Thyroid gland (tissue), 4 donors: Measurements from ENCODE around the gene FRMD8. TPM values are rescaled to one million over a fixed set of nuclear protein-coding genes. Genes with fewer than 3 reads are reported as not detected.
A peak's percentile ranks its signal among the peaks of the same experiment; 100 is the strongest.

Source experiments
- DNase-seq, 2 donors: peaks; one replicate each; pipeline ENCODE4 v3.0.0-alpha.2; 2019
- H3K27ac ChIP-seq, 3 donors: fragments of 200-600 bp; sonication (generic); 1 replicate in 2 of 3; 2 replicates in 1 of 3; pipeline ENCODE4 v1.5.1; 2016 to 2019; ENCODE audit warnings: mild to moderate bottlenecking in 1 of 3, moderate library complexity in 1 of 3
- H3K27me3 ChIP-seq: fragments of 200-600 bp; sonication (generic); one replicate; pipeline ENCODE4 v1.5.1; 2019
- H3K36me3 ChIP-seq, 2 donors: fragments of 200-600 bp; sonication (generic); one replicate each; pipeline ENCODE4 v1.5.1; 2016 to 2019
- H3K4me1 ChIP-seq, 2 donors: fragments of 200-600 bp; sonication (generic); one replicate each; pipeline ENCODE4 v1.5.1; 2017 to 2019
- H3K4me3 ChIP-seq, 3 donors: fragments of 200-600 bp; sonication (generic); replicated peaks in 1 of 3; 1 replicate in 2 of 3; 2 replicates in 1 of 3; pipeline ENCODE4 v1.5.1; 2016; ENCODE audit warnings: mild to moderate bottlenecking in 1 of 3
- H3K9me3 ChIP-seq: fragments of 200-600 bp; sonication (generic); one replicate; pipeline ENCODE4 v1.5.1; 2017
- POLR2A ChIP-seq, 2 donors: fragments of 450-650 bp; IDR thresholded peaks; one replicate each; pipeline ENCODE4 v1.6.1; 2017; ENCODE audit warnings: antibody characterized with exemption in 2 of 2, mild to moderate bottlenecking in 2 of 2, moderate library complexity in 1 of 2
- WGBS, 2 donors: methylation state at CpG; one replicate each; pipeline ENCODE4 v1.1.5; 2017; 5-methylcytosine and 5-hydroxymethylcytosine counted together
- intact Hi-C: fragments of 100-400 bp; cut with DNase I; formaldehyde crosslinking; loops from one replicate; pipeline ENCODE4 v1.15.1; 2023
- total RNA-seq, 4 donors: library from RNA; depleted of rRNA; stranded (reverse); fragments of >200 nt; gene quantifications; one replicate each; pipeline ENCODE4 v1.2.3, GENCODE V29; 2016
- TF ChIP-seq, protein P1 (sequence below), 6 experiments: fragments of 200-600 bp in 3 of 6; fragments of 450-650 bp in 3 of 6; sonication (generic) in 3 of 6; IDR thresholded peaks; one replicate each; pipeline ENCODE4 v1.5.1; 2016 to 2019; ENCODE audit warnings: antibody characterized with exemption in 6 of 6, mild to moderate bottlenecking in 2 of 6, inconsistent platforms in 1 of 6, moderate library complexity in 1 of 6

FRMD8 gene
- total RNA-seq, 4 donors from 2014 or later = 22.5 to 44.9 (median 31.0) TPM

DNA sequence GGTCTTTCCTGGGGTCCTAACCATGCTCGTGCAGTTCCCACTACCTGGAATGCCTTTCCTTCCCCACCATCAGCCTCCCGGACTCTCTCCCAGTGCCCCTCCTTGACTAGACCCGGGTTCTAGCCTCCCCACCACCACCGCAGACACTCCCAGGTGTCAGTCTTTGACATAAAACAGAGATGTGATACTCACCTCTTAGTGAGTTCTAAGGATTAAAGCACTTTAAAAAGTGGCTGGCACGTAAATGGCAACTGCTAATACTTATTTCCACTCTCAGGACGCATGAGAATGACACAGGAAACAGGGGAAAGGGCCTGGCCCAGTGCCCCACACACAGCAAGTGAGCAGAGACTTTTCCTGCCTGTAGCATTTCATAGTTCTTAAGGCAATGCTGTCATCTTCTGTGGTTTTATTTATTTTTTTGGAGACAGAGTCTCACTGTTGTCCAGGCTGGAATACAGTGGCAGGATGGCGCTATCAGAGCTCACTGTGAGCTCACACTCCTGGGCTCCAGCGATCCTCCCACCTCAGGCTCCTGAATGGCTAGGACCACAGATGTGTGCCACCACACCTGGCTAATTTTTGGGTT is 2.0 kb upstream of the FRMD8 start:
- Histone ChIP-seq H3K4me1 (peaks cover 26 to 75% of the 10 kb centered on the region in 2 donors), H3K27me3 (no peaks in the 10 kb centered on the region), H3K4me3 (no peak overlapping the region), H3K27ac (peak overlapping the region; percentile 47 to 94 (median 93)), H3K9me3 (no peaks in the 10 kb centered on the region), H3K36me3 (no peaks in the 10 kb centered on the region)
- TF ChIP-seq, protein P1, sequence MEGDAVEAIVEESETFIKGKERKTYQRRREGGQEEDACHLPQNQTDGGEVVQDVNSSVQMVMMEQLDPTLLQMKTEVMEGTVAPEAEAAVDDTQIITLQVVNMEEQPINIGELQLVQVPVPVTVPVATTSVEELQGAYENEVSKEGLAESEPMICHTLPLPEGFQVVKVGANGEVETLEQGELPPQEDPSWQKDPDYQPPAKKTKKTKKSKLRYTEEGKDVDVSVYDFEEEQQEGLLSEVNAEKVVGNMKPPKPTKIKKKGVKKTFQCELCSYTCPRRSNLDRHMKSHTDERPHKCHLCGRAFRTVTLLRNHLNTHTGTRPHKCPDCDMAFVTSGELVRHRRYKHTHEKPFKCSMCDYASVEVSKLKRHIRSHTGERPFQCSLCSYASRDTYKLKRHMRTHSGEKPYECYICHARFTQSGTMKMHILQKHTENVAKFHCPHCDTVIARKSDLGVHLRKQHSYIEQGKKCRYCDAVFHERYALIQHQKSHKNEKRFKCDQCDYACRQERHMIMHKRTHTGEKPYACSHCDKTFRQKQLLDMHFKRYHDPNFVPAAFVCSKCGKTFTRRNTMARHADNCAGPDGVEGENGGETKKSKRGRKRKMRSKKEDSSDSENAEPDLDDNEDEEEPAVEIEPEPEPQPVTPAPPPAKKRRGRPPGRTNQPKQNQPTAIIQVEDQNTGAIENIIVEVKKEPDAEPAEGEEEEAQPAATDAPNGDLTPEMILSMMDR (IDR thresholded peaks at IDR 0.05) = no peak
- no peak for TF ChIP-seq POLR2A (IDR thresholded peaks at IDR 0.05)
- DNase-seq = no peak
- WGBS, 2 donors = 76 to 83% methylated on average over 8 of the region's 8 CpGs
- intact Hi-C loops = loop anchor here (5.0 kb wide), 1 partner anchor 33 kb away; no protein-coding TSS in a partner anchor

DNA sequence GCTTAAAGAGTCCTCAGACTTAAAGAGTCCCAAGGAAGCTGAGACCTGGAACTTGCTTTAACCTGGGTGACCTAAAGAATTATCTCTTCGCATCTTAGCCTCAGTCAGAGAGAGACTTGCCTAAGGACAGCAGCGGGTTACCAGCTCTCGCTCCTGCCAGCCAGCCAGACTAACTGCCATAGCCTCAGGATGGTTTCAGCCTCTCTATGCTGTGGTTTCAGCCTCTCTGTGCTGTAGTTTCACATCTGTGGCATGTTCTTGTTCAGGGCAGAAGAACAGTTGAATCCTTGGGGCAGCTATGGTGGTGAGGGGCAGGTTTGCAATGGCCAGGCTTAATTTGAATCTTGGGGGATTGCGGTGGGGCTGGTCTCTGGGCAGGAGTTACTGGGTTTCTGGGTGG is 2.3 kb downstream of the FRMD8 start:
- Histone ChIP-seq H3K9me3 (no peaks in the 10 kb centered on the region), H3K4me1 (peaks cover 7 to 66% of the 10 kb centered on the region in 2 donors), H3K27me3 (no peaks in the 10 kb centered on the region), H3K27ac (peak overlapping the region in 2 of 3 donors; percentile 56 to 76), H3K36me3 (peaks cover 2 to 9% of the 10 kb centered on the region in 2 donors), H3K4me3 (no peak overlapping the region)
- DNase-seq = no peak
- WGBS, 2 donors = 94 to 95% methylated on average over 4 of the region's 4 CpGs
- TF ChIP-seq, protein P1 (IDR thresholded peaks at IDR 0.05) = no peak
- TF ChIP-seq POLR2A (IDR thresholded peaks at IDR 0.05) = no peak
- intact Hi-C loops = no loop called here

DNA sequence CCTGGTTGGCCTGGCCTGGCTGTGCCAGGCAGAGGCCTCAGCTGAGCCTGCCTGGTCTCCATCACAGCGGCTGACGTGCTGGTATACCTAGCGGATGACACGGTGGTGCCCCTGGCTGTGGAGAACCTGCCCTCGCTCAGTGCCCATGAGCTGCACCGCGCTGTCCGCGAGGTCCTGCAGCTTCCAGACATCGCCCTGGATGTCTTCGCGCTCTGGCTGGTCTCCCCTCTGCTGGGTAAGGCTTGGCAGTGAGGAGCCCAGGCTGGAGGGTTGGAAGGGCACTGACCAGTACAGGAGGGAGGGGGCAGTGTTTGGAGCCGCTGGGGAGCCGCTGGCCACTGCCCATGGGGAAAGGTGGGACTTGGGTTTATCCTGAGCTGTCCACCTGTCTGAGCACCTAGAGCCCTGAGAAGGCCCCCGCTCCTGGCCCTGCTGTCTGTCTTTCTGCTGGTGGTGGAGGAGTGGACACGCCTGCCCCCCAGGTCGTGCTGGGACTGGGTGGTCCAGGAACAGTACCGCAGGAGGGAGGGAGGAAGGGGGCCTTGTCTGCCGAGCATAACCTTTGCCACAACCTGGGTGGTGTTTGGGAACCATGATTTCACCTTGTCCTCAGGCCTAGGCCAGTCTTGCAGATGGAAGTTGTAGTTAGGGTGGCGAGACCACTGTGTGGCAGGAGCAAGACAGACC is 3.0 kb downstream of the FRMD8 start:
- no peak for TF ChIP-seq POLR2A (IDR thresholded peaks at IDR 0.05)
- TF ChIP-seq, protein P1 (IDR thresholded peaks at IDR 0.05) = no peak
- DNase-seq = no peak
- H3K36me3 ChIP-seq = peaks cover 9 to 10% of the 10 kb centered on the region in 2 donors
- H3K9me3 ChIP-seq = no peaks in the 10 kb centered on the region
- no peak overlapping the region for H3K4me3 ChIP-seq
- intact Hi-C loops = no loop called here
- no peaks in the 10 kb centered on the region for H3K27me3 ChIP-seq
- peaks cover 7 to 61% of the 10 kb centered on the region in 2 donors for H3K4me1 ChIP-seq
- H3K27ac ChIP-seq = peak overlapping the region; percentile 24 to 76 (median 56)
- 86 to 89% methylated on average over 6 to 14 of the region's 20 CpGs for WGBS, 2 donors

DNA sequence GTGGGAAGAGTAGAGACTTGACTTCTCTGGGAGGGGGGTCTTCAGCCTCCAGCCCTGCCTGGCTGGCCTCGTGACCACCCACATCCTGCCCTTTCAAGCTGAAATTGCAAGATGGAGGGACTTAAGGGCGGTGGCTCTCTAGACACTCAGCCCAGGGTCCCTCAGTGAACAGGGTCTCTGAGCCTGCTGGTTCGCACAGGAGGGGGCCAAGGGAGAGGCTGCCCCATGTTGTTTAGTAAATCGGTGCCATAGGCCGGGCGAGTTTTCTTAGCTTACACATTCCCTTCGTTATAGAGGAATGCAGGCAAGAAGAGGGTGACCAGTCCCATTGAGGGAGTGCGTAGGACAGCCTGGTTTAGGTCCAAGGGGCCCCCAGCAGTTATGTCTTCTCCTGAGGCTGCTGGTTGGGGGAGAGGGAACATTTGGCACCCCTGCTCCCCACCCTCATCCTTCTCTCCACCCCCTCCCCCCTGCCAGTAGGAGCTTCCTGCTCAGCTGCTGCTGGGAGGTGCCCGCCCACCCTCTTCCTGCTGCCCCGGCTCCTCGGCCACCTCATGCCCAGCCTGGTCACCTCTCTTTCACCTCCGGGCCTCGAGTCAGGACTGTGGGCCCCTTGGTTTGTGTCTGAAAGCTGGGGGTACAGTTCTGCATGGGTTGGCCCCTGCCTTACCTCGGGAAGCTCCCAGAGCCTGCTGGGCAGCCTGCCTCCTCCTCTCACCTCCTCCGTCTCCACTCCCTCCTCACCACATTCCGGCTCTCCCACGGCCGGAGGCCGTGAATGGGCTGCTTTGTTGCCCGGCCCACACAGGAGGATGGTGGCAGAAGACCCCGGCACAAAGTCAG is 3.9 kb downstream of the FRMD8 start:
- no peak for DNase-seq
- peak overlapping the region; percentile 24 to 76 (median 56) for H3K27ac ChIP-seq
- peaks cover 7 to 56% of the 10 kb centered on the region in 2 donors for H3K4me1 ChIP-seq
- intact Hi-C loops = no loop called here
- WGBS, 2 donors = 70 to 79% methylated on average over 21 of the region's 21 CpGs
- no peaks in the 10 kb centered on the region for H3K9me3 ChIP-seq
- TF ChIP-seq, protein P1 (IDR thresholded peaks at IDR 0.05) = no peak
- no peak for TF ChIP-seq POLR2A (IDR thresholded peaks at IDR 0.05)
- H3K27me3 ChIP-seq = no peaks in the 10 kb centered on the region
- peaks cover 9 to 16% of the 10 kb centered on the region in 2 donors for H3K36me3 ChIP-seq
- no peak overlapping the region for H3K4me3 ChIP-seq
